ENCODE data around the gene ACTR3.

Gene ACTR3

GRCh38 chr2:113967272-113967671 lies 77.4 kb downstream of the ACTR3 start:
- no peak for DNase-seq

DNA sequence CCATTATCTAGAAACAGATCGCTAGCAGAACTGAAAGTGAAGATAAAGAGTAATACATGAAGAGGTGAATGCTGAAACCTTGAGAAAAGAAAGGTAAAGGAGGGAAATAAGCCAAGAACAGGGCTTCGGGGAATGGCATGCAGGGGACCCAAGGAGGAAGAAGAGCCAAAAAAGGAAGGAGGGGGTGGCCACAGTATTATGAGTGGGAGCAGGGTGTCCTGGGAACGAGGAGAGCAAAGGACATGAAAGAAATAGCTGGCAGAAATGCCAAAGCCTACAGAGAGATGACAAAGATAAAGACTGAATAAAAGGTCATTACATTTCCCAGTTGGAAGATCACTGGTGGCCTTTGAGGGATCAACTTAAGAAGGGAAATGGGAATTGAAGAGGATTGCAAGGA lies 82.9 kb downstream of the ACTR3 start:
- no peak for DNase-seq

- DNase-seq, result no peak
These were observed 83.9 kb downstream of the ACTR3 start for GRCh38 chr2:113973810-113974209.

DNA sequence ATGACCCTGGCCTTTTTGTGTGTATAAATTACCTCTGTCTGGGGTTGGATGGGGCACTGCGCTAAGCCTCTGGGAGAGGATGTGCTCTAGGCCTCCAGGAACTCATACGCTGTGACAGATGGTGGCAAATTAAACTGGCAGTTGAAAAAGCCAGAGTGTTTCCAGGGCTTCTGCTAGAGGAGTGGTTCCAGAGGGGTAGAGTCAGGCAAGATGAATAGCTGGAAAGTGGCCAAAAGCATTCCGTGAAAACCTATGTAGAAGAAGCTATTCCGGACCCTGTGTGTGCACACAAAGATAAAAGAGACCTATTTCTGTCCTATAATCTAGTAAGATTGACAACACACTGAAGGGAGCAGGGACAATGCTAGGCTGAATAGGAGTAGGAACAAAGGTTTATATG lies 84.8 kb downstream of the ACTR3 start:
- no peak for DNase-seq

- DNase-seq, result no peak
These were observed 86.5 kb downstream of the ACTR3 start for GRCh38 chr2:113976277-113976928.

GRCh38 chr2:113977060-113977659 lies 87.3 kb downstream of the ACTR3 start:
- no peak for DNase-seq

GRCh38 chr2:113977660-113978523 lies 88.0 kb downstream of the ACTR3 start:
- DNase-seq, result no peak

DNA sequence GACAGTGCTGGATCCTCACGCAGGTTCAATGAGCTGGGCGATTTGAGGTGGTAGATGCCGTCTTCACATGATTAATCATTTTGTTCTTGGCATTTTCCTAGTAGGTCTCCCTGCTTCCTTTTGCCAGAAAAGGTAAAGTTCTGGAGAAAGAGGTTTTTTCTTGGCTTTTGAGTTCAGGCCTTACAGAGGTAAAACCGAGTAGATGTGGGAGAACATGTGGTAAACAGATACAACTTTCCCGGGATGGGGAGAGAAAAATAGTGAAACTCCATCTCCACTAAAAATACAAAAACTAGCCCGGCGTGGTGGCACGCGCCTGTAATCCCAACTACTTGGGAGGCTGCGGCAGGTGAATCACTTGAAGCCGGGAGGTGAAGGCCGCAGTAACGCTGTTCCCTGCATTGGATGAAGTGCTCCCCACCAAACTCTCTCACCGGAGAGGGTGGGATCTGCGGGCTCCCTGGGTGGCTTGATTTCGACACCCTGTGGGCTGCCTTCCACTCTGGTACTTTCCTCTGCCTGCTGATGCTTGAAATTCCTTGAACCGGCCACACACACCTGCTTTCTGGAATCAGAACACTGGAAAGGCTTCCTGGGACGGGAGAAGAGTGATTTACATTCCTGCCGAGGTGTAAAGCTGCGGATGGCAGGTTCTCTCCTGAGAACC lies 88.8 kb downstream of the ACTR3 start:
- no peak for DNase-seq

DNA sequence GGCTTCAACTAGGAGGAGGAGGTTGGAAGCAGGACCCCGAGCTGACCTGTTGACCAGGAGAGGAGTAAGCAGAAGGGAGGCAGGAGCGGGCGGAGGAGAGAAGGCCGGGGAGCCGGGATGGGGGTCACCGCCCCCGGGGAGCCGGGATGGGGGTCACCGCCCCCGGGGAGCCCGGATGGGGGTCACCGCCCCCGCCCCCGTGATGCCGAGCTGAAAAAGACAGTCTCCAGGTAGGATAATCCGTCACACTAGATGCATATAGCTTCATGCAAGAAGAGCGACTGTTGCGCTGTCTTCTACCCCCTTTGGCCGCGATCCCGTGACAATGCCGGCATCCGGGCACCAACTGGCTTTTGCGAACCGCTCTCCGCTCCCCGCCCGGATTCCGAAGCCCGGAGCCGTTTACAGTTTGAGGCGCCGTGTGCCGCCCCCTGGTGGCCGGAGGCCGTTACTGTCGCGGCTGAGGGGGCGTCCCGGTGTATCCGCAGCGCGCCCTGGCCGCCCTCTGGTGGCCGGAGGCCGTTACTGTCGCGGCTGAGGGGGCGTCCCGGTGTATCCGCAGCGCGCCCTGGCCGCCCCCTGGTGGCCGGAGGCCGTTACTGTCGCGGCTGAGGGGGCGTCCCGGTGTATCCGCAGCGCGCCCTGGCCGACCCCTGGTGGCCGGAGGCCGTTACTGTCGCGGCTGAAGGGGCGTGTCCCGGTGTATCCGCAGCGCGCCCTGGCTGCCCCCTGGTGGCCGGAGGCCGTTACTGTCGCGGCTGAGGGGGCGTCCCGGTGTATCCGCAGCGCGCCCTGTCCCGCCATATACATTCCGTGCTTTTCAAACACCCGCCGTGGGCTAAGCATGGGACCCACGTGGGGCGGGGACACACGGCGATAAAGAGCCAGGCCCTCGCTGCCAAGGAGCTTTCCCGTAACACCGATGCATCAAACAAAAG lies 89.6 kb downstream of the ACTR3 start:
- no peak for DNase-seq

DNA sequence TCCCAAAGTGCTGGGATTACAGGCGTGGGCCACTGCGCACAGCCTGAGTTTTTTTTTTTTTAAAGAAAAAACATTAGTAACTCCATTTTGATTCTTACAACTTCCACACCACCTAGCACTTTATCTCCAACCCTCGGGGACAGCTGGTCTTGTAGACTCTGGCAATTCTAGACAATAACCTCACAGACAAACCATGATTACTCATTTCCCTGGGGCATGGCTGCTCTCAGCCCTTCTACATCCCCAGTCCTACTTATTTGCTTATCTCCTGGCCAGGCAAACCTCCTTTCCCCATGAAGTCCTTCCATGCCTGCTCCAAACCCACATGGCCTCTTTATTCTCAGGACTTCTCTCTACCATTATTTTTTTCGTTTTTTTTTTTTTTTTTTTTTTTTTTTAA lies 91.1 kb downstream of the ACTR3 start:
- DNase-seq, result no peak

GRCh38 chr2:113981404-113982134 lies 91.7 kb downstream of the ACTR3 start:
- no peak for DNase-seq

DNA sequence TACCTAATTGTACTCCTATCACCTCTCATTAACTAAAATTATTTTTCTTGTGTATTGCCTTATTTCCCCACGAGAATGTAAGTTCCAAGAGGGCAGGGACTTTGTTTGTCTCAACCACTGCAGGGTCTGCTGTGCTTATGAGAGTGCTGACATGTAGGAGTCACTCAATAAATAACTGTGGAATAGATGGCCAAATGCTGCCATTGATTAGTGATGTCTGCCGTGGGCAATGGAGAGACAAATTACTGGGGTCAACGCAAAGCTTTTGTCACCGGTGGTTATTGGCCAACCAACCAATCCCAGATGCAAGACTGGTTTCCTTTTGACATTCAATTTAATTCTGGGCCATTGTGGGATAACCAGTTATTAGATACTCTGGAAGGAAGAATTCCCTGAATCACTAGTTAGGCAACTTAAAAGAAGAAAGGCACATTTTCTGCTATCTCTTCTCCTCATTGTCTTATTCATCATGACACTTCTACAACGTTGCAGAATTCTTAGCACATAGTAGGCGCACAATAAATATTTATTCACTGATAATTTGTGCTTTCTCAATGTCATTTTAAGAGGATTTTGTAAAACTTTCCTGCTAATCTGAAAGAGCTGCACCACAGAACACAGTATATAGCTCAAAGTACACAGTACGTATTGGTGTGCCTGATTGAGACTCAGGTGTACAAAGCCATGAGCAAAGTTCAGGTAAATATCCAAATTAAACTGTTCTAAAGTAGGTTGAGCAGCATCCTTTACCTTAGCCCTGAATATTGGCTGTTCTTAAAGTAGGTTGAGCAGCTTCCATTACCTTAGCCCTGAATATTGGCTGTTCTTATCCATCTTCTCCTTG lies 95.9 kb downstream of the ACTR3 start:
- DNase-seq, result no peak

- no peak for DNase-seq
These were observed 96.9 kb downstream of the ACTR3 start for GRCh38 chr2:113986762-113987290.

- no peak for DNase-seq
These were observed 102.2 kb downstream of the ACTR3 start for GRCh38 chr2:113992090-113992489.

- DNase-seq, result no peak
These were observed 107.0 kb downstream of the ACTR3 start for GRCh38 chr2:113996671-113997594.

DNA sequence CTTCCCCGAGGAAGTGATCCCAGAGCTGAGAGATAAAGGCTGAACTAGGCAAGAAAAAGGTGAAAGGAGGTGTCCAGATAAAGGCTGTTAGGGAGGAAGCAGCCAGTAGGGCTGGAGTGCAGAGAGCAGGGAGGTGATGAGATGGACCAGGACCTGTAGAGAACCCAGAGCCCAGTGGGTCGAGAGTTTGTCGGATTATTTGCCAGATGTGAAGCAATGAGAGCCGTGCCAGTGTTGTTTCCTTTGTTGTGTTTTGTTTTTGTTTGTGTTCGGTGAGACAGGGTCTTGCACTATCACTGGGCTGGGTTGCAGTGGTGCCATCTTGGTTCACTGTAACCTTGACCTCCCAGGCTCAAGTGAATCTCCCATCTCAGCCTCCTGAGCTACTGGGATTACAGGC lies 111.3 kb downstream of the ACTR3 start:
- no peak for DNase-seq

DNA sequence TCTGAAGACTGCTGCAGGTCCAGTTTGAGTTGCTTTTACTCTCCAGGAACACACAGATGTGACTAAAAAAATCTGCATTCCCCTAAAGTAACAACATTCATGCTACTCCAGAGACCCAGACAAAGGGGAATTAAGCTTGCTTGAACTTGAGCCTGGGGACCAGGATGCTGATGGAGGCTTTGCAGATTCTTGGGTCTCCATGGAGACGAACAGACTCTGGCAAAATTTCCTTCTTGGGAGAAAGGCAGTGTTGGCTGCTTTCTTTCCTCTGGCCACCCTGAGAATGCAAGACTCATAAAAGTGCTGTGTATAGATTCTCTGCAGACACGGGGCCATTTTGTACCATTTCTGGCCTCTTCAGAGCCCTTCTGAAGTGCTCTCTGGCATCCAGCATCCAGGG lies 112.0 kb downstream of the ACTR3 start:
- no peak for DNase-seq

GRCh38 chr2:114005110-114005783 lies 115.4 kb downstream of the ACTR3 start:
- DNase-seq, result no peak

GRCh38 chr2:114006460-114006859 lies 116.6 kb downstream of the ACTR3 start:
- DNase-seq, result no peak

Data from NCI-H1105 treated with DMSO at 0.1 percent for 48 hours (cell line).